WTC11 (cell line): ENCODE results near the gene CDH3. TPM values are rescaled to one million over a fixed set of nuclear protein-coding genes. Genes with fewer than 3 reads are reported as not detected.

Source experiments
- ATAC-seq: fragments of 200-7000 bp; cut with Tn5 transposase; 2 replicates; pipeline ENCODE4 v1.10.0; 2021; ENCODE audit warnings: mild to moderate bottlenecking, moderate library complexity
- CTCF ChIA-PET: fragments of 300-600 bp; sonication (Branson Sonifier 250); formaldehyde crosslinking; loops from one replicate; lab custom pipeline; 2021; ENCODE audit warnings: antibody characterized with exemption; lab: Charles Lee
- POLR2A ChIA-PET: fragments of 350-600 bp; sonication (Branson Sonifier 250); formaldehyde crosslinking; loops from one replicate; lab custom pipeline; 2021; ENCODE audit warnings: antibody characterized with exemption; lab: Charles Lee
- DNase-seq: peaks from one replicate; pipeline ENCODE4 v3.0.0; 2021; ENCODE audit warnings: low spot score
- H3K27ac Mint-ChIP-seq: 2 replicates; pipeline ENCODE4 v1.8.0; 2021; ENCODE audit warnings: mixed read lengths
- H3K27me3 Mint-ChIP-seq: 2 replicates; pipeline ENCODE4 v1.8.0; 2021; ENCODE audit warnings: low read depth, mild to moderate bottlenecking, moderate library complexity, mixed read lengths
- H3K36me3 Mint-ChIP-seq: 2 replicates; pipeline ENCODE4 v1.8.0; 2021; ENCODE audit warnings: mixed read lengths
- H3K4me1 Mint-ChIP-seq: 2 replicates; pipeline ENCODE4 v1.8.0; 2022; ENCODE audit warnings: mixed read lengths
- H3K4me3 Mint-ChIP-seq: 2 replicates; pipeline ENCODE4 v1.8.0; 2021; ENCODE audit warnings: mild to moderate bottlenecking, moderate library complexity, mixed read lengths
- H3K9me3 Mint-ChIP-seq: 2 replicates; pipeline ENCODE4 v1.8.0; 2021; ENCODE audit warnings: mixed read lengths
- ATF2 ChIP-seq: sonication (generic); formaldehyde crosslinking; IDR thresholded peaks from 2 replicates; pipeline ENCODE4 v1.8.1; 2022; ENCODE audit warnings: low read depth, missing genetic modification reagents, borderline replicate concordance
- CREM ChIP-seq: sonication (generic); formaldehyde crosslinking; IDR thresholded peaks from 2 replicates; pipeline ENCODE4 v1.8.1; 2022; ENCODE audit warnings: mild to moderate bottlenecking, missing genetic modification reagents, moderate library complexity
- ETV6 ChIP-seq: sonication (generic); formaldehyde crosslinking; IDR thresholded peaks from 2 replicates; pipeline ENCODE4 v1.8.1; 2022; ENCODE audit warnings: mild to moderate bottlenecking, missing genetic modification reagents
- FOXP4 ChIP-seq: sonication (generic); formaldehyde crosslinking; IDR thresholded peaks from 2 replicates; pipeline ENCODE4 v1.8.0; 2022; ENCODE audit warnings: mild to moderate bottlenecking, missing genetic modification reagents
- GABPB1 ChIP-seq: sonication (generic); formaldehyde crosslinking; IDR thresholded peaks from 2 replicates; pipeline ENCODE4 v1.8.1; 2023; ENCODE audit warnings: mild to moderate bottlenecking, missing genetic modification reagents
- GRHL2 ChIP-seq: fragments of 250-450 bp; sonication (Bioruptor Pico); IDR thresholded peaks from 2 replicates; pipeline ENCODE4 v1.8.0; 2022; ENCODE audit warnings: mild to moderate bottlenecking, moderate library complexity; ENCODE audit not compliant: insufficient replicate concordance, severe bottlenecking
- HMGA2 ChIP-seq: fragments of 250-450 bp; sonication (Bioruptor Pico); IDR thresholded peaks from 2 replicates; pipeline ENCODE4 v1.4.0; 2021; ENCODE audit warnings: mild to moderate bottlenecking, moderate library complexity
- JAZF1 ChIP-seq: fragments of 250-450 bp; sonication (Bioruptor Pico); IDR thresholded peaks from 2 replicates; pipeline ENCODE4 v1.9.0; 2021; ENCODE audit warnings: moderate library complexity, mild to moderate bottlenecking, inconsistent platforms
- NR3C1 ChIP-seq: sonication (generic); formaldehyde crosslinking; conservative IDR thresholded peaks from 2 replicates; pipeline ENCODE4 v1.8.1; 2023; ENCODE audit warnings: low read depth, mild to moderate bottlenecking, missing genetic modification reagents
- OVOL2 ChIP-seq: fragments of 250-450 bp; sonication (Bioruptor Pico); IDR thresholded peaks from 2 replicates; pipeline ENCODE4 v1.9.0; 2021; ENCODE audit warnings: mild to moderate bottlenecking, borderline replicate concordance
- SMAD4 ChIP-seq: sonication (generic); formaldehyde crosslinking; IDR thresholded peaks from 2 replicates; pipeline ENCODE4 v1.8.0; 2022; ENCODE audit warnings: mild to moderate bottlenecking, missing genetic modification reagents
- SOX15 ChIP-seq: fragments of 250-450 bp; sonication (Bioruptor Pico); IDR thresholded peaks from 2 replicates; pipeline ENCODE4 v1.9.0; 2021; ENCODE audit warnings: mild to moderate bottlenecking
- TEAD1 ChIP-seq: sonication (generic); formaldehyde crosslinking; IDR thresholded peaks from 2 replicates; pipeline ENCODE4 v1.8.0; 2022; ENCODE audit warnings: mild to moderate bottlenecking, missing genetic modification reagents
- ZBTB21 ChIP-seq: sonication (generic); formaldehyde crosslinking; IDR thresholded peaks from 2 replicates; pipeline ENCODE4 v1.8.1; 2023; ENCODE audit warnings: mild to moderate bottlenecking, missing genetic modification reagents, borderline replicate concordance
- ZNF121 ChIP-seq: sonication (generic); formaldehyde crosslinking; IDR thresholded peaks from 2 replicates; pipeline ENCODE4 v1.8.0; 2023; ENCODE audit warnings: missing genetic modification reagents
- ZNF423 ChIP-seq: fragments of 250-450 bp; sonication (Bioruptor Pico); IDR thresholded peaks from 2 replicates; pipeline ENCODE4 v2.1.2; 2022; ENCODE audit warnings: mild to moderate bottlenecking, moderate library complexity
- ZNF425 ChIP-seq: fragments of 250-450 bp; sonication (Bioruptor Pico); conservative IDR thresholded peaks from 2 replicates; pipeline ENCODE4 v1.9.0; 2021; ENCODE audit warnings: mild to moderate bottlenecking
- total RNA-seq: library from RNA; stranded (reverse); gene quantifications from 3 replicates; pipeline ENCODE4 v1.2.3, GENCODE V29; 2021
- TF ChIP-seq, protein P1 (sequence below): fragments of 250-450 bp; sonication (Bioruptor Pico); IDR thresholded peaks from 2 replicates; pipeline ENCODE4 v1.9.0; 2021; ENCODE audit warnings: mild to moderate bottlenecking
- TF ChIP-seq, protein P2 (sequence below): sonication (generic); formaldehyde crosslinking; conservative IDR thresholded peaks from 2 replicates; pipeline ENCODE4 v1.8.1; 2022; ENCODE audit warnings: mild to moderate bottlenecking, missing genetic modification reagents

The CDH3 gene
- total RNA-seq, 1 experiment from 2014 or later = 128 TPM

- peaks cover 84% of the 10 kb centered on the region for H3K4me1 Mint-ChIP-seq
- TF ChIP-seq ETV6 (CRISPR knock-in tag) (0 out of 2 replicates have a peak, but pooled peaks have one; percentile 41), HMGA2 (CRISPR knock-in tag) (no peak), ZBTB21 (0 out of 2 replicates have a peak, but pooled peaks have one; percentile 44), CREM (CRISPR knock-in tag) (0 out of 2 replicates have a peak, but pooled peaks have one; percentile 41), FOXP4 (CRISPR knock-in tag) (no peak), ATF2 (no peak), JAZF1 (no peak), NR3C1 (CRISPR knock-in tag) (no peak), GABPB1 (CRISPR knock-in tag) (peak; percentile 83; the same call in 1 of the 2 replicates), ZNF121 (CRISPR knock-in tag) (0 out of 2 replicates have a peak, but pooled peaks have one; percentile 38), SOX15 (CRISPR knock-in tag) (no peak), GRHL2 (CRISPR knock-in tag) (peak; percentile 42), OVOL2 (CRISPR knock-in tag) (no peak), SMAD4 (CRISPR knock-in tag) (no peak), TEAD1 (CRISPR knock-in tag) (no peak)
- TF ChIP-seq, protein P1, sequence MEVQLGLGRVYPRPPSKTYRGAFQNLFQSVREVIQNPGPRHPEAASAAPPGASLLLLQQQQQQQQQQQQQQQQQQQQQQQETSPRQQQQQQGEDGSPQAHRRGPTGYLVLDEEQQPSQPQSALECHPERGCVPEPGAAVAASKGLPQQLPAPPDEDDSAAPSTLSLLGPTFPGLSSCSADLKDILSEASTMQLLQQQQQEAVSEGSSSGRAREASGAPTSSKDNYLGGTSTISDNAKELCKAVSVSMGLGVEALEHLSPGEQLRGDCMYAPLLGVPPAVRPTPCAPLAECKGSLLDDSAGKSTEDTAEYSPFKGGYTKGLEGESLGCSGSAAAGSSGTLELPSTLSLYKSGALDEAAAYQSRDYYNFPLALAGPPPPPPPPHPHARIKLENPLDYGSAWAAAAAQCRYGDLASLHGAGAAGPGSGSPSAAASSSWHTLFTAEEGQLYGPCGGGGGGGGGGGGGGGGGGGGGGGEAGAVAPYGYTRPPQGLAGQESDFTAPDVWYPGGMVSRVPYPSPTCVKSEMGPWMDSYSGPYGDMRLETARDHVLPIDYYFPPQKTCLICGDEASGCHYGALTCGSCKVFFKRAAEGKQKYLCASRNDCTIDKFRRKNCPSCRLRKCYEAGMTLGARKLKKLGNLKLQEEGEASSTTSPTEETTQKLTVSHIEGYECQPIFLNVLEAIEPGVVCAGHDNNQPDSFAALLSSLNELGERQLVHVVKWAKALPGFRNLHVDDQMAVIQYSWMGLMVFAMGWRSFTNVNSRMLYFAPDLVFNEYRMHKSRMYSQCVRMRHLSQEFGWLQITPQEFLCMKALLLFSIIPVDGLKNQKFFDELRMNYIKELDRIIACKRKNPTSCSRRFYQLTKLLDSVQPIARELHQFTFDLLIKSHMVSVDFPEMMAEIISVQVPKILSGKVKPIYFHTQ (CRISPR knock-in tag) = no peak
- TF ChIP-seq, protein P2, sequence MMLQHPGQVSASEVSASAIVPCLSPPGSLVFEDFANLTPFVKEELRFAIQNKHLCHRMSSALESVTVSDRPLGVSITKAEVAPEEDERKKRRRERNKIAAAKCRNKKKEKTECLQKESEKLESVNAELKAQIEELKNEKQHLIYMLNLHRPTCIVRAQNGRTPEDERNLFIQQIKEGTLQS (CRISPR knock-in tag) = no peak
Observed at GRCh38 chr16:68744744-68745280, 99.7 kb downstream of the CDH3 start.

GRCh38 chr16:68746951-68747350 lies 101.8 kb downstream of the CDH3 start:
- ChIA-PET CTCF (no interaction called here), POLR2A (interaction anchor here (1.6 kb wide), 1 partner anchor 10 kb away, joined by 4 read pairs; the partner anchor contains the start of gene CDH1)
- peaks cover 15% of the 10 kb centered on the region for H3K36me3 Mint-ChIP-seq

More at GRCh38 chr16:68744744-68745280, 99.7 kb downstream of the CDH3 start:
- Mint-ChIP-seq H3K36me3 (peaks cover 21% of the 10 kb centered on the region), H3K27ac (peak overlapping the region; percentile 99), H3K9me3 (no peaks in the 10 kb centered on the region), H3K27me3 (no peaks in the 10 kb centered on the region), H3K4me3 (peak overlapping the region; percentile 57)
- ChIA-PET POLR2A (no interaction called here), CTCF (no interaction called here)
- ATAC-seq (peak; percentile 84), DNase-seq (peak; percentile 50)

More at GRCh38 chr16:68746951-68747350, 101.8 kb downstream of the CDH3 start:
- peaks cover 68% of the 10 kb centered on the region for H3K4me1 Mint-ChIP-seq
- H3K9me3 Mint-ChIP-seq = no peaks in the 10 kb centered on the region
- DNase-seq = no peak
- TF ChIP-seq ZNF423 (peak; percentile 49; the same call in 1 of the 2 replicates), ZNF425 (CRISPR knock-in tag) (no peak)
- TF ChIP-seq, all 79 proteins: peak for 1
- H3K4me3 Mint-ChIP-seq = no peak overlapping the region
- ATAC-seq = no peak
- no peaks in the 10 kb centered on the region for H3K27me3 Mint-ChIP-seq
- peak overlapping the region; percentile 82 for H3K27ac Mint-ChIP-seq
